ENCODE results near the gene KLHL35.
A peak's percentile ranks its signal among the peaks of the same experiment; 100 is the strongest.
"Not testable (repeated sequence)": the region's sequence is repeated elsewhere in the genome, so short reads cannot be mapped to it uniquely, and the experiment has no call there.

Gene KLHL35

DNA sequence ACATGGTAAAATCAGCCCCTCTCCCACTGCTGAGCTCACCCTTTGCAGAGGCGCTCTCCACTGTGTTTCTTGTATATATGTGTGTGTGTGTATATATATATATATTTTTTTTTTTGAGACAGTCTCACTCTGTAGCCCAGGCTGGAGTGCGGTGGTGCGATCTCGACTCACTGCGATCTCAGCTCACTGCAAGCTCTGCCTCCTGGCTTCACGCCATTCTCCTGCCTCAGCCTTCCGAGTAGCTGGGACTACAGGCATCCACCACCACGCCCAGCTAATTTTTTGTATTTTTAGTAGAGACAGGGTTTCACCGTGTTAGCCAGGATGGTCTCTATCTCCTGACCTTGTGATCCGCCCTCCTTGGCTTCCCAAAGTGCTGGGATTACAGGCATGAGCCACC is 19.9 kb downstream of the KLHL35 start:
- peaks cover 25% of the 10 kb centered on the region for H3K36me3 Mint-ChIP-seq (ENCODE audit: low read depth)
- not testable (repeated sequence) for H3K27me3 Mint-ChIP-seq (ENCODE audit: low read depth); H3K4me3 Mint-ChIP-seq; H3K4me1 Mint-ChIP-seq (ENCODE audit: low read depth); DNase-seq (ENCODE audit: low spot score); H3K9me3 Mint-ChIP-seq; H3K27ac Mint-ChIP-seq

DNA sequence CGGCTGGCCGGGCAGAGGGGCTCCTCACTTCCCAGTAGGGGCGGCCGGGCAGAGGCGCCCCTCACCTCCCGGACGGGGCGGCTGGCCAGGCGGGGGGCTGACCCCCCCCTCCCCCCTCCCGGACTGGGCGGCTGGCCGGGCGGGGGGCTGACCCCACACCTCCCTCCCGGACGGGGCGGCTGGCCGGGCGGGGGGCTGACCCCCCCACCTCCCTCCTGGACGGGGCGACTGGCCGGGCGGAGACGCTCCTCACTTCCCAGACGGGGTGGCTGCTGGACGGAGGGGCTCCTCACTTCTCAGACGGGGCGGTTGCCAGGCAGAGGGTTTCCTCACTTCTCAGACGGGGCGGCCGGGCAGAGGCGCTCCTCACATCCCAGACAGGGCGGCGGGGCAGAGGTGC is 23.0 kb downstream of the KLHL35 start:
- peaks cover 43% of the 10 kb centered on the region for H3K36me3 Mint-ChIP-seq (ENCODE audit: low read depth)
- DNase-seq (ENCODE audit: low spot score); H3K4me1 Mint-ChIP-seq (ENCODE audit: low read depth): not testable (repeated sequence)

DNA sequence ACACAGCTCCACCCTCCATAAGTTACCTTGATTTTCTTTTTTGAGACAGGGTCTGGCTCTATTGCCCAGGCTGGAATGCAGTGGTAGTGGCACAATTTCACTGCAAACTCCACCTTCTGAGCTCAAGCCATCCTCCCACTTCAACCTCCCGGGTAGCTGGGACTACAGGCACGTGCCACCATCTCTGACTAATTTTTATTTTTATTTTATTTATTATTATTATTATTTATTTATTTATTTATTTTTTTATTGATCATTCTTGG is 24.1 kb downstream of the KLHL35 start:
- Mint-ChIP-seq H3K4me3 (no peak overlapping the region), H3K9me3 (no peaks in the 10 kb centered on the region), H3K36me3 (ENCODE audit: low read depth) (peaks cover 49% of the 10 kb centered on the region), H3K4me1 (ENCODE audit: low read depth) (peaks cover 10% of the 10 kb centered on the region), H3K27me3 (ENCODE audit: low read depth) (no peaks in the 10 kb centered on the region), H3K27ac (no peak overlapping the region)
- no peak for DNase-seq (ENCODE audit: low spot score)

More for the DNA sequence above, 23.0 kb downstream of the KLHL35 start:
- H3K27ac Mint-ChIP-seq; H3K4me3 Mint-ChIP-seq; H3K9me3 Mint-ChIP-seq; H3K27me3 Mint-ChIP-seq (ENCODE audit: low read depth): not testable (repeated sequence)

DNA sequence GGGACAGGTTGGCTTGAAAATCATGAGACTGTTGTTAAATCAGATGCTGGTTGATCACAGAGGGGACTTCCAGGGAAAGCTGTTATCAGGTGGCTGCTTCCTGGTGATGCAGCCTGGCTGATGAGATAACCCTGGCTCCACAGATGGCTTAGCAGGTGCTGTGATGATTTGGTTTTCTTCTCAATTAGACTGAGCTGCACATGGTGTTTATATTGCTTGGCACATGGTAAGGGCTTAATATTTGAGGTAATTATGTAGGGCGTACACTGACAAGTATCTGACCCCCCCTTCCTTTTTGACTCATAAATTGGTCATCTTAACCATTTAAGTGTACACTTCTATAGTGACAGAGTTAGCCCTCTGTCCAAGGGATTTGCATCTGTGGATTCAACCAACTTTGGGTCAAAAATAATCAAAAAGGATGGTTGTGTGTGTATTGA is 26.6 kb downstream of the KLHL35 start:
- no peaks in the 10 kb centered on the region for H3K27me3 Mint-ChIP-seq (ENCODE audit: low read depth)
- DNase-seq (ENCODE audit: low spot score) = no peak
- H3K4me1 Mint-ChIP-seq (ENCODE audit: low read depth) = peaks cover 35% of the 10 kb centered on the region
- no peaks in the 10 kb centered on the region for H3K9me3 Mint-ChIP-seq
- no peak overlapping the region for H3K27ac Mint-ChIP-seq
- H3K4me3 Mint-ChIP-seq = no peak overlapping the region
- H3K36me3 Mint-ChIP-seq (ENCODE audit: low read depth) = peaks cover 60% of the 10 kb centered on the region

DNA sequence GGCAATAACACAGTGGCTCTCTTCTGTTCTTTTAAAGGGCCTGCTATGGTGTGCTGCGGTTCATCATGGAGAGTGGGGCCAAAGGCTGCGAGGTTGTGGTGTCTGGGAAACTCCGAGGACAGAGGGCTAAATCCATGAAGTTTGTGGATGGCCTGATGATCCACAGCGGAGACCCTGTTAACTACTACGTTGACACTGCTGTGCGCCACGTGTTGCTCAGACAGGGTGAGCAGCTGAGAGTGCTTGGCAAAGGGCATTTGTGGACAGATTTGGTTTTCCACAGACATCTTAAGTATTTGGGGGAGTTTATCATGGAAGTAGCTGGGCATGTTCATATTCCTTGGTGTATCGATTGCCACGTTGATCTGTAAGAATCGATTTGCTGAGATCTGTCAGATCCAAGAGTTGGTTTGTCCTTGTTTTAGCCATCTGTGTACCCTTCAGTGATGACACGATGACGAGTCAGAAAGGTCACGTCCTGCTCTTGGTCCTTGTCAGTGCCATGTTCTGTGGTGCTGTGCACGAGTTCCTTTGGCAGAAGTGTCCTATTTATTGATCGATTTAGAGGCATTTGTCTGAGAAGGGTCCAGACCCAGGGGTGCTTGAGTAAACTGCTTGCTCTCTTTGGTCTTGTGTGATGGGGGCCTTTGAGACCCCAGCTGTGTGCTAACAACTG is 28.9 kb downstream of the KLHL35 start:
- Mint-ChIP-seq H3K9me3 (no peaks in the 10 kb centered on the region), H3K27me3 (ENCODE audit: low read depth) (no peaks in the 10 kb centered on the region), H3K4me1 (ENCODE audit: low read depth) (peaks cover 48% of the 10 kb centered on the region), H3K4me3 (peak overlapping the region; percentile 15), H3K27ac (no peak overlapping the region), H3K36me3 (ENCODE audit: low read depth) (peaks cover 80% of the 10 kb centered on the region)
- DNase-seq (ENCODE audit: low spot score) = no peak

DNA sequence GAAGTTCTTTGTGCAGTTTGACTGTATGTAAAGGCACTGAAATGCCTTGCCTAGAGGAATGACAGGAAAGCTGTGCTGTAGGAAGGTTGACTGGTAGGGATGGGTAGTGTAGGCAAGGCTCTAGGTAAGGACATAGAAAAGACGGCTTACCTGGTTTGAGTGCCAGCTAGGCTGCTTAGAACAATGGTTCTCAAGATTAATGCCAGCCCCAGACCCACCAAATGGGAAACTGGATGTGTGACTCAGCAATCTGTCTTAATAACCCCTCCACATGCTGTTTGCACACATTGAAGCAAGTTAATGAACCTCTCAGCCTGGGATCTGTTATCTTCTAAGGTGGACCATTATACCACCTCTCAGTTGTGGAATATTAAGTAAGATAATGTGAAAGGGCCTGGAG is 30.0 kb downstream of the KLHL35 start:
- H3K27me3 Mint-ChIP-seq (ENCODE audit: low read depth) = no peaks in the 10 kb centered on the region
- peaks cover 50% of the 10 kb centered on the region for H3K4me1 Mint-ChIP-seq (ENCODE audit: low read depth)
- H3K27ac Mint-ChIP-seq = peak overlapping the region; percentile 4
- no peak for DNase-seq (ENCODE audit: low spot score)
- H3K4me3 Mint-ChIP-seq = peak overlapping the region; percentile 97
- H3K36me3 Mint-ChIP-seq (ENCODE audit: low read depth) = peaks cover 79% of the 10 kb centered on the region
- no peaks in the 10 kb centered on the region for H3K9me3 Mint-ChIP-seq

DNA sequence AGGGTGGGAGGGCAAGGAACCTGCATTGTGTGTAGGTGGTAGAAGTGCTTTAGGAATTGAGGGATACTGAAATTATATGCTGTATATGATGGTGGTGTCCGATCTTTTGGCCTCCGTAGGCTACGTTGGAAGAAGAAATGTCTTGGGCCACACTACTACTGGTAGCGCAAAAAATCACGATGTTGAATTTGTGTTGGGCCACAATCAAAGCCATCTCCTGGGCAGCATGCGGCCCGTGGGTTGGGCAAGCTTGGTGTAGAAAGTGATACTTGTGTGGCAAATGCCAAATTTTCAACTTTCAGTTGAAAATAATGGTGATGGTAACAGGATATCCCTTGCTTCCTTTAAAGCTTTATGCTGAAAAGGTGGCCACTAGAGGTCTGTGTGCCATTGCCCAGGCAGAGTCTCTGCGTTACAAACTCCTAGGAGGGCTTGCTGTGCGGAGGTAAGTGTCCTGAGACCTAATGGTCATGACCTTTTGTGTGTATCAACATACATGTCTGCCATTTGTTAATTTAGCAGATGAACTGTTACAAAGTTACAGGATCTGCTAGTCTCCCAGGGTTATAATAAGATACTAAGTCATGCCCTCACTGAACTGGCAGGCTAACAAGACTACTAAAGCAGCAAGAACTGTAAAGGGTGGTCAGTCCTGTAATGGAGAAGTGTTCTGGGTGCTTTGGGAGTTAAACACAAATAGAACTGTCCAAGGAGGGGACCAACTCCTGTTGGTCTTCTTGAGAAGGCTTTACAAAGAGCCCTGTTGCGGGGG is 30.8 kb downstream of the KLHL35 start:
- H3K9me3 Mint-ChIP-seq = no peaks in the 10 kb centered on the region
- H3K36me3 Mint-ChIP-seq (ENCODE audit: low read depth) = peaks cover 74% of the 10 kb centered on the region
- H3K27ac Mint-ChIP-seq = peak overlapping the region; percentile 72
- H3K4me3 Mint-ChIP-seq = peak overlapping the region; percentile 97
- DNase-seq (ENCODE audit: low spot score) = no peak
- no peaks in the 10 kb centered on the region for H3K27me3 Mint-ChIP-seq (ENCODE audit: low read depth)
- H3K4me1 Mint-ChIP-seq (ENCODE audit: low read depth) = peaks cover 45% of the 10 kb centered on the region

DNA sequence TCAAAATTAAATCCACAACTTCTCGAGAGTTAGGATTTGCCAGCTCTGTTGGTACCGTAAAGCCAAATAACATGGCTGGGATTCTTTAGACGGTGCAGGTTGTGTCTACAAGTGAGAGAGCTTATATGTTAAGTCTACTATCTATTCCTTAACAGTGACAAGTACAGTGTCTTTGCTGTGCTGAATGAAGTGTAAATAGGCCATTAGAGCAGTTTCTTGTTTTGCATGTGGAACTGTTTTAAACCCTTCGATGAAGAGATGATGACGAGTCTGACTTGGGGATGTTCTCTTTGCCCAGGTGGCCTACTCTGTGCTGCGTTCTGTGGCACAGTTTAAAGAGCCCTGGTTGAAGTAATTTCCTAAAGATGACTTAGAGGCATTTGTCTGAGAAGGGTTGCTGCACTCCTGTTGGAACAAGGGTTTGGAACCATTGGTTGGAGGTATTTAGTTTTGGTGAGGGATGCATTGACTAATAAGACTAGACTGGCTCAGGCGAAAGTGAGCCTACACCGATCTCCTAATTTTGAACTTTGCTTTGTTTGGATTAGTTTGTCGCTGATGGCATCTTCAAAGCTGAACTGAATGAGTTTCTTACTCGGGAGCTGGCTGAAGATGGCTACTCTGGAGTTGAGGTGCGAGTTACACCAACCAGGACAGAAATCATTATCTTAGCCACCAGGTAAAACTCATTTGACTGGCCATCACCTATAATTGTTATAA is 32.7 kb downstream of the KLHL35 start:
- Mint-ChIP-seq H3K4me3 (peak overlapping the region; percentile 97), H3K36me3 (ENCODE audit: low read depth) (peaks cover 57% of the 10 kb centered on the region), H3K27me3 (ENCODE audit: low read depth) (peaks cover 7% of the 10 kb centered on the region), H3K9me3 (no peaks in the 10 kb centered on the region), H3K4me1 (ENCODE audit: low read depth) (peaks cover 45% of the 10 kb centered on the region), H3K27ac (peak overlapping the region; percentile 98)
- no peak for DNase-seq (ENCODE audit: low spot score)

DNA sequence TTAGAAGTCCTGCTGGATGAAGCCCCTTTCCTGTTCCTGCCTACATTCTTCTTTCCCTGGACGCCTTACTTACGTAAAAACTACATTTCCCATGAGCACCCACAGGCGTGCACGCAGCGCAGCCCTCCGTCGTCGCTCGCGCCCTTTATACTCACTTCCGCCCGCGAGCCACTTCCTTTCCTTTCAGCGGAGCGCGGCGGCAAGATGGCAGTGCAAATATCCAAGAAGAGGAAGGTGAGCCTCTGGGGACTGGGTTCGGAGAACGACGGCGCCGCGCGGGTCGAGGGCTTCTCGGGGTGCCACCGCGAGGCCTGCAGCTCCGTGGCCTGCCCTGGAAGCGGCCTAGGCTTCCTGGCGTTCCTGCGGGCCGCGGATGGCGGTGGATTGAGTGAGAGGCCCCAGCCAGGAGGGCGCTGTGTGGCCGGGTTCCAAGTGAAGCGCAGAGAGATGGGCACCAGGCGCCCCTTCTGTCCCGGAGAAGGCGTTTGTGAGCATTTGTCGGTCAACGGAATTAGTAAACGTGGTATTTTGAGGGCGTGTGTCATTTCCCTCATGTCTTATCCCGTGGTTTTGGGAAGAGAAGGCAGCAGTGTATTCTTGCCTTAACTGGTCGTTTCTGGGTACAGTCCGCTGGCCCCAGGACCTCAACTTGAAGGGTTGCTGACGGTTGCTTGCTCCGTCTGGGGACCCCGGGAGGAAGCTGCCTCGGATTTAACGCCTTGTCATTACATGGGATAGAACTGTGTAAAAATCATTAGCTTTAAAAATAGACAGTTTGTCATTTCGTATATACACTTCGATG is 33.5 kb downstream of the KLHL35 start, which contains the start of gene RPS3:
RPS3 (plus strand) TSS at position 175 of the 802 bp plus-strand sequence; CDS start at position 205, 30 bp downstream.
- H3K9me3 Mint-ChIP-seq = no peaks in the 10 kb centered on the region
- peaks cover 7% of the 10 kb centered on the region for H3K27me3 Mint-ChIP-seq (ENCODE audit: low read depth)
- H3K27ac Mint-ChIP-seq = peak within 1 kb of the TSS; percentile 98
- peak; percentile 87 for DNase-seq (ENCODE audit: low spot score)
- peaks cover 52% of the 10 kb centered on the region for H3K36me3 Mint-ChIP-seq (ENCODE audit: low read depth)
- peak within 1 kb of the TSS; percentile 97 for H3K4me3 Mint-ChIP-seq
- peaks cover 45% of the 10 kb centered on the region for H3K4me1 Mint-ChIP-seq (ENCODE audit: low read depth)

DNA sequence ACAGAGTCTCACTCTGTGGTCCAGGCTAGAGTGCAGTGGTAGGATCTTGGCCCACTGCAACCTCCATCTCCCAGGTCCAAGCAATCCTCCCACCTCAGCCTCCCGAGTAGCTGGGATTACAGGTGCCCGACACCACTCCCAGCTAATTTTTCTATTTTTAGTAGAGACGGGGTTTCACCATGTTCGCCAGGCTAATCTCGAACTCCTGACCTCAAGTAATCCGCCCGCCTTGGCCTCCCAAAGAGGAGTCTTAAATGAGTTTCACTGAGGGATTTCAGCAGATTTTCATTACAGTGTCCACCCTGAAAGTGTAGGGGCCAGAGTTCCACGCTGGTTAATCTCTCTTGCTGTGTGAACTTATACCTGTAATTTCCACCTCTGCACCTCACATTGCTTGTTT is 34.1 kb downstream of the KLHL35 start:
- H3K4me3 Mint-ChIP-seq = peak overlapping the region; percentile 97
- H3K4me1 Mint-ChIP-seq (ENCODE audit: low read depth) = peaks cover 42% of the 10 kb centered on the region
- H3K9me3 Mint-ChIP-seq = no peaks in the 10 kb centered on the region
- H3K27ac Mint-ChIP-seq = peak overlapping the region; percentile 98
- H3K36me3 Mint-ChIP-seq (ENCODE audit: low read depth) = peaks cover 46% of the 10 kb centered on the region
- no peak for DNase-seq (ENCODE audit: low spot score)
- H3K27me3 Mint-ChIP-seq (ENCODE audit: low read depth) = peaks cover 7% of the 10 kb centered on the region

DNA sequence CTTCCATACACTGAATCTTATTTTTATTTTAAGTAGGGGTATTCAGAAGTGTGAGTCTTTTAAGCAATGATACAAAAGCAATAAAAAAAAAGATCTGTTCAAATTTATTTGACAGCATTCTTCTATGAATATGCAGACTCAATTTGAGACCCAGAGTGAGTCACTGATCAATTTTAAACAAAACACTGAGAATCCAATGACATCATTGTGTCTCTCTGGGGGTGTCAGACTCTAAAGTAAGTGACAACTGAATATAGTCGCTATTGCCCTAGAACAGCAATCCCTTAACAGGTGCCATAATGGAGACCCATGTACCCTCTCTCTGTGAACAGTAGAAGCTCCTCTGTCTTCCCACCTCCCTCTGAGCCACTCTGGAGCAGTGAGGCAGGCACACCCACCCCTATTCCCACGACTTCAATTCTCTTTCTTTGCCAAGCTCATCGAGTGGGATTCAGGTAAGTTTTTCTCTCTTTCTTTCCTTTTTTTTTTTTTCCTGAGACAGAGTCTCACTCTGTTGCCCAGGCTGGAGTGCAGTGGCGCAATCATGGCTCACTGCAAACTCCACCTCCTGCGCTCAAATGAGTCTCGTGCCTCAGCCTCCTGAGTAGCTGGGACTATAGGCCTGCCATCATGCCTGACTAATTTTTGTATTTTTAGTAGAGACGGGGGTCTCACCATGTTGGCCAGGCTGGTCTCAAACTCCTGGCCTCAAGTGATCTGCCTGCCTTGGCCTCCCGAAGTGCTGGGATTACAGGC is 38.7 kb downstream of the KLHL35 start:
- H3K27ac Mint-ChIP-seq = no peak overlapping the region
- no peaks in the 10 kb centered on the region for H3K9me3 Mint-ChIP-seq
- H3K4me1 Mint-ChIP-seq (ENCODE audit: low read depth) = peaks cover 6% of the 10 kb centered on the region
- peaks cover under 1% of the 10 kb centered on the region for H3K36me3 Mint-ChIP-seq (ENCODE audit: low read depth)
- no peak for DNase-seq (ENCODE audit: low spot score)
- peaks cover 17% of the 10 kb centered on the region for H3K27me3 Mint-ChIP-seq (ENCODE audit: low read depth)
- H3K4me3 Mint-ChIP-seq = no peak overlapping the region

DNA sequence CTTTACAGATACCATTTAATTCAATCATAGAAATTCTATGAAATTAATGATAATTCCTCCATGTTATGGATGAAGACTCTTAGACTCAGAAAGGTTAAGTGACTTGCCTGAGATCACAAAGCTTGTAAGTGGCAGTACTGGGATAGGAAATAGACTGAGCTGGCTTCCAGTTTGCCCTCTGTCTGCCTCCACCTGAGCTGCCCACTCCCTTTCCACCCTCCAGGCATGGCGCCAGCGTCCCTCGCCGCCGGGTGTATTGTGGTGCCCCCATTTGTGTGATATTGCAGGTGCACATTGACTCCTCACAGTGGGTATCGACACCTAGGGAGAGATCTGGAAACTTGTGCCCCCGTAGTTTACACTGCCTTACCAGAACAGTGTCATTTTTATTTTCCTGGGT is 43.1 kb downstream of the KLHL35 start:
- no peak for DNase-seq (ENCODE audit: low spot score)
- Mint-ChIP-seq H3K9me3 (no peaks in the 10 kb centered on the region), H3K4me1 (ENCODE audit: low read depth) (peaks cover 2% of the 10 kb centered on the region)

DNA sequence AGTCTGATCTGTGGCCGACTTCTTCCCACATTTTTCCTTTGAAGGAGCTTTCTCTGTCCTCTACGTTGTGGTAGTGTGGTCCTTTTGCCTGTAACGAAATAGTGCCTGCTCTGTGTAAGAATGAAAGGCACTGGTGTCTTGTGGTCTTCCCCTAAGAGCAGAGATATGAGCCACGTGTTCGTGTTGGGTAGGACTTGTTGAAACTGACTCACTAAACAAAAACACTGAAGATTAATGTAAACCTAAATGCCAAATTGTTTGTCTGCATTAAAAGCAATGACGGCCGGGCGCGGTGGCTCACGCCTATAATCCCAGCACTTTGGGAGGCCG is 43.8 kb downstream of the KLHL35 start:
- DNase-seq (ENCODE audit: low spot score) = no peak
- Mint-ChIP-seq H3K4me1 (ENCODE audit: low read depth) (peaks cover 7% of the 10 kb centered on the region), H3K4me3 (no peak overlapping the region), H3K36me3 (ENCODE audit: low read depth) (no peaks in the 10 kb centered on the region), H3K27ac (no peak overlapping the region), H3K9me3 (no peaks in the 10 kb centered on the region), H3K27me3 (ENCODE audit: low read depth) (peaks cover 16% of the 10 kb centered on the region)

More for the DNA sequence above, 43.1 kb downstream of the KLHL35 start:
- Mint-ChIP-seq H3K4me3 (no peak overlapping the region), H3K27ac (no peak overlapping the region), H3K36me3 (ENCODE audit: low read depth) (no peaks in the 10 kb centered on the region), H3K27me3 (ENCODE audit: low read depth) (peaks cover 16% of the 10 kb centered on the region)

Measured in T-helper 2 cell treated with Interferon-gamma antibody and Interleukin-4, amounts not matched to agents 5 μg/mL and 100 μg/mL, for 36 hours (primary cell).